Measurements from ENCODE around the gene GOLGB1.

Gene GOLGB1

GRCh38 chr3:121681792-121682191 lies 67.7 kb downstream of the GOLGB1 start:
- DNase-seq (ENCODE audit: low read depth) = no peak
- TF ChIP-seq CTCF (conservative IDR thresholded peaks at IDR 0.05; ENCODE audit: low read length) = no peak

GRCh38 chr3:121677141-121677540 lies 72.4 kb downstream of the GOLGB1 start:
- H3K4me3 ChIP-seq (ENCODE audit: low read length) = no peak overlapping the region
- no peak for TF ChIP-seq CTCF (conservative IDR thresholded peaks at IDR 0.05; ENCODE audit: low read length)
- no peak for DNase-seq (ENCODE audit: low read depth)

More at GRCh38 chr3:121681792-121682191, 67.7 kb downstream of the GOLGB1 start:
- H3K4me3 ChIP-seq (ENCODE audit: low read length) = no peak overlapping the region

GRCh38 chr3:121670676-121671075 lies 78.9 kb downstream of the GOLGB1 start:
- H3K4me3 ChIP-seq (ENCODE audit: low read length) = no peak overlapping the region
- no peak for DNase-seq (ENCODE audit: low read depth)
- TF ChIP-seq CTCF (conservative IDR thresholded peaks at IDR 0.05; ENCODE audit: low read length) = no peak

- DNase-seq (ENCODE audit: low read depth) = no peak
These were observed 82.2 kb downstream of the GOLGB1 start for GRCh38 chr3:121667333-121667732.

GRCh38 chr3:121665488-121665887 lies 84.1 kb downstream of the GOLGB1 start:
- no peak for DNase-seq (ENCODE audit: low read depth)
- no peak overlapping the region for H3K4me3 ChIP-seq (ENCODE audit: low read length)
- no peak for TF ChIP-seq CTCF (conservative IDR thresholded peaks at IDR 0.05; ENCODE audit: low read length)

More at GRCh38 chr3:121667333-121667732, 82.2 kb downstream of the GOLGB1 start:
- no peak overlapping the region for H3K4me3 ChIP-seq (ENCODE audit: low read length)
- no peak for TF ChIP-seq CTCF (conservative IDR thresholded peaks at IDR 0.05; ENCODE audit: low read length)

GRCh38 chr3:121663171-121663847 lies 86.2 kb downstream of the GOLGB1 start:
- peak; percentile 4 for DNase-seq (ENCODE audit: low read depth)
- no peak for TF ChIP-seq CTCF (conservative IDR thresholded peaks at IDR 0.05; ENCODE audit: low read length)

GRCh38 chr3:121662742-121663141 lies 86.8 kb downstream of the GOLGB1 start:
- no peak for TF ChIP-seq CTCF (conservative IDR thresholded peaks at IDR 0.05; ENCODE audit: low read length)
- no peak for DNase-seq (ENCODE audit: low read depth)
- no peak overlapping the region for H3K4me3 ChIP-seq (ENCODE audit: low read length)

More at GRCh38 chr3:121663171-121663847, 86.2 kb downstream of the GOLGB1 start:
- H3K4me3 ChIP-seq (ENCODE audit: low read length) = no peak overlapping the region

Data from AG10803 (cell line).